Upper lobe of left lung (tissue), 6 donors: ENCODE results near the gene FAM118A. TPM values are rescaled to one million over a fixed set of nuclear protein-coding genes. Genes with fewer than 3 reads are reported as not detected.
A peak's percentile ranks its signal among the peaks of the same experiment; 100 is the strongest.

ENCODE experiments used
- ATAC-seq, 2 donors: fragments of 200-7000 bp; cut with Tn5 transposase; one replicate each; pipeline ENCODE4 v1.9.1; 2022; ENCODE audit warnings: mild to moderate bottlenecking in 2 of 2, moderate library complexity in 2 of 2; ENCODE audit not compliant: low FRiP score in 2 of 2
- DNase-seq, 2 donors: peaks; one replicate each; pipeline ENCODE4 v3.0.0-alpha.2; 2019 to 2020
- H3K27ac ChIP-seq, 4 donors: fragments of 200-600 bp; sonication (generic); one replicate each; pipeline ENCODE4 v1.5.1; 2016 to 2019
- H3K27me3 ChIP-seq, 4 donors: fragments of 200-600 bp; sonication (generic); one replicate each; pipeline ENCODE4 v1.5.1; 2017 to 2019
- H3K36me3 ChIP-seq, 4 donors: fragments of 200-600 bp; sonication (generic); one replicate each; pipeline ENCODE4 v1.5.1; 2016 to 2019
- H3K4me1 ChIP-seq, 4 donors: fragments of 200-600 bp; sonication (generic); one replicate each; pipeline ENCODE4 v1.5.1; 2018 to 2019
- H3K4me3 ChIP-seq, 4 donors: fragments of 200-600 bp; sonication (generic); one replicate each; pipeline ENCODE4 v1.5.1; 2017 to 2019; ENCODE audit warnings: mild to moderate bottlenecking in 2 of 4, moderate library complexity in 1 of 4
- H3K9me3 ChIP-seq, 4 donors: fragments of 200-600 bp; sonication (generic); one replicate each; pipeline ENCODE4 v1.5.1; 2018 to 2019
- CTCF ChIP-seq, 6 experiments: fragments of 450-650 bp in 4 of 6; fragments of 200-600 bp in 2 of 6; sonication (generic) in 2 of 6; IDR thresholded peaks; one replicate each; pipeline ENCODE4 v1.5.1; 2016 to 2019; ENCODE audit warnings: antibody characterized with exemption in 6 of 6
- EP300 ChIP-seq, 4 donors: sonication (generic); formaldehyde crosslinking; IDR thresholded peaks; one replicate each; pipeline ENCODE4 v1.5.1; 2017; ENCODE audit warnings: antibody characterized with exemption in 4 of 4, control low read depth in 2 of 4
- POLR2A ChIP-seq, 4 donors: fragments of 450-650 bp; IDR thresholded peaks; one replicate each; pipeline ENCODE4 v1.5.1; 2016 to 2017; ENCODE audit warnings: antibody characterized with exemption in 4 of 4, mild to moderate bottlenecking in 2 of 4
- POLR2AphosphoS5 ChIP-seq, 2 donors: sonication (generic); formaldehyde crosslinking; IDR thresholded peaks; one replicate each; pipeline ENCODE4 v1.5.1; 2017; ENCODE audit warnings: antibody characterized with exemption in 2 of 2
- WGBS, 2 donors: methylation state at CpG; one replicate each; pipeline ENCODE4 v1.1.5; 2017 to 2018; 5-methylcytosine and 5-hydroxymethylcytosine counted together
- total RNA-seq, 6 donors: library from RNA; depleted of rRNA in 4 of 6; stranded (reverse); fragments of >200 nt in 4 of 6; gene quantifications; one replicate each; pipeline versions ENCODE4 v1.1.0 to v1.2.1, GENCODE V29; 2016 to 2021
- donor health status: DM: no; HTN: no; CAD: no; lungs with moderate emphysema.
- donor health status: DM: no; HTN: yes; CAD: no; lungs with severe emphysema.

Gene FAM118A
- total RNA-seq, 6 donors from 2014 or later, result 9.2 to 161 (median 27.6) TPM

GRCh38 chr22:45268958-45269844 is 40.5 kb upstream of the FAM118A start:
- peak; percentile 81 to 99 for DNase-seq
- 5 to 8% methylated on average over 13 to 44 of the region's 60 CpGs for WGBS, 2 donors
- no peaks in the 10 kb centered on the region for H3K9me3 ChIP-seq
- peak overlapping the region; percentile 39 to 60 (median 49) for H3K4me3 ChIP-seq
- H3K27ac ChIP-seq, result peak overlapping the region in 2 of 4 donors; percentile 17 to 30
- peaks cover 11 to 21% (median 17%) of the 10 kb centered on the region in 4 donors for H3K4me1 ChIP-seq
- ATAC-seq, result peak; percentile 94 to 96
- H3K27me3 ChIP-seq, result no peaks in the 10 kb centered on the region
- TF ChIP-seq POLR2A (IDR thresholded peaks at IDR 0.05), result no peak
- TF ChIP-seq EP300 (IDR thresholded peaks at IDR 0.05), result no peak
- peak in 1 of 2 donors; percentile 37 for TF ChIP-seq POLR2AphosphoS5 (IDR thresholded peaks at IDR 0.05)
- peak; percentile 94 to 97 (median 96) for TF ChIP-seq CTCF (IDR thresholded peaks at IDR 0.05)
- no peaks in the 10 kb centered on the region for H3K36me3 ChIP-seq

GRCh38 chr22:45270095-45271020 is 39.4 kb upstream of the FAM118A start:
- Histone ChIP-seq H3K27ac (no peak overlapping the region), H3K9me3 (no peaks in the 10 kb centered on the region), H3K4me1 (peaks cover 11 to 21% (median 17%) of the 10 kb centered on the region in 4 donors), H3K4me3 (no peak overlapping the region), H3K36me3 (no peaks in the 10 kb centered on the region), H3K27me3 (no peaks in the 10 kb centered on the region)
- WGBS, 2 donors, result 75 to 84% methylated on average over 13 to 16 of the region's 16 CpGs
- no peak for ATAC-seq
- TF ChIP-seq EP300 (IDR thresholded peaks at IDR 0.05), result no peak
- TF ChIP-seq CTCF (IDR thresholded peaks at IDR 0.05), result no peak
- TF ChIP-seq POLR2A (IDR thresholded peaks at IDR 0.05), result no peak
- no peak for TF ChIP-seq POLR2AphosphoS5 (IDR thresholded peaks at IDR 0.05)
- DNase-seq, result no peak

- no peaks in the 10 kb centered on the region for H3K9me3 ChIP-seq
- peaks cover 11 to 21% (median 17%) of the 10 kb centered on the region in 4 donors for H3K4me1 ChIP-seq
- TF ChIP-seq CTCF (IDR thresholded peaks at IDR 0.05) (no peak), POLR2A (IDR thresholded peaks at IDR 0.05) (no peak), POLR2AphosphoS5 (IDR thresholded peaks at IDR 0.05) (peak in 1 of 2 donors; percentile 10), EP300 (IDR thresholded peaks at IDR 0.05) (no peak)
- H3K4me3 ChIP-seq, result no peak overlapping the region
- H3K27me3 ChIP-seq, result no peaks in the 10 kb centered on the region
- ATAC-seq (peak in 1 of 2 donors; percentile 62), DNase-seq (no peak)
- 58 to 71% methylated on average over 13 of the region's 13 CpGs for WGBS, 2 donors
- peak overlapping the region in 3 of 4 donors; percentile 18 to 57 (median 52) for H3K27ac ChIP-seq
- no peaks in the 10 kb centered on the region for H3K36me3 ChIP-seq
Observed at GRCh38 chr22:45271667-45272201, 38.0 kb upstream of the FAM118A start.

- H3K4me1 ChIP-seq, result peaks cover 11 to 21% (median 17%) of the 10 kb centered on the region in 4 donors
- H3K27ac ChIP-seq, result peak overlapping the region in 3 of 4 donors; percentile 18 to 57 (median 52)
- TF ChIP-seq POLR2AphosphoS5 (IDR thresholded peaks at IDR 0.05) (no peak), EP300 (IDR thresholded peaks at IDR 0.05) (no peak), POLR2A (IDR thresholded peaks at IDR 0.05) (no peak), CTCF (IDR thresholded peaks at IDR 0.05) (no peak)
- DNase-seq (no peak), ATAC-seq (no peak)
- H3K9me3 ChIP-seq, result no peaks in the 10 kb centered on the region
- 76 to 89% methylated on average over 4 to 7 of the region's 7 CpGs for WGBS, 2 donors
- no peaks in the 10 kb centered on the region for H3K27me3 ChIP-seq
- no peak overlapping the region for H3K4me3 ChIP-seq
- H3K36me3 ChIP-seq, result no peaks in the 10 kb centered on the region
Observed at GRCh38 chr22:45272498-45272897, 37.2 kb upstream of the FAM118A start.
